Activated T-cell treated with anti-CD3 and anti-CD28 coated beads, Interleukin-2, amount 50 U/mL, for 48 hours (primary cell): Measurements from ENCODE around the gene C21orf58.

Experiments
- DNase-seq, 2 experiments: peaks; one replicate each; pipeline ENCODE4 v3.0.0-alpha.2; 2020

The C21orf58 gene

DNA sequence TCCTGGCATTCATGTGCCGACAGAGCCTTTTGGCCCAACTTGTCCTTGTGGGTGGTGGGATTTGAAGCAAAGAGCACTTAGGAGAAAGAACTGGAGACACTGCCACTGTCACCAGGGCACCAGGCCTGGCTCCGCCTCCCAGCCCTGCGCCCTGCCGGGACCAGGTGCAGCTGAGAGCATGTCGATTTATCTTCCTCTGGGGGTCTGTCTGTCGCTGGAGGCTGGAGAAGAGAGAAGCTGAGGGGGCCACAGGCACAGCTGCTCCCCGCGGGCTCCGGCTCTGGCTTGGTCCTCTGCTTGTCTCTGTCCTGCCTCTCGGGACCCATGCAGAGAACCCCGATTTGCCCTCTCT, 28.5 kb upstream of the C21orf58 start:
- no peak for DNase-seq

DNA sequence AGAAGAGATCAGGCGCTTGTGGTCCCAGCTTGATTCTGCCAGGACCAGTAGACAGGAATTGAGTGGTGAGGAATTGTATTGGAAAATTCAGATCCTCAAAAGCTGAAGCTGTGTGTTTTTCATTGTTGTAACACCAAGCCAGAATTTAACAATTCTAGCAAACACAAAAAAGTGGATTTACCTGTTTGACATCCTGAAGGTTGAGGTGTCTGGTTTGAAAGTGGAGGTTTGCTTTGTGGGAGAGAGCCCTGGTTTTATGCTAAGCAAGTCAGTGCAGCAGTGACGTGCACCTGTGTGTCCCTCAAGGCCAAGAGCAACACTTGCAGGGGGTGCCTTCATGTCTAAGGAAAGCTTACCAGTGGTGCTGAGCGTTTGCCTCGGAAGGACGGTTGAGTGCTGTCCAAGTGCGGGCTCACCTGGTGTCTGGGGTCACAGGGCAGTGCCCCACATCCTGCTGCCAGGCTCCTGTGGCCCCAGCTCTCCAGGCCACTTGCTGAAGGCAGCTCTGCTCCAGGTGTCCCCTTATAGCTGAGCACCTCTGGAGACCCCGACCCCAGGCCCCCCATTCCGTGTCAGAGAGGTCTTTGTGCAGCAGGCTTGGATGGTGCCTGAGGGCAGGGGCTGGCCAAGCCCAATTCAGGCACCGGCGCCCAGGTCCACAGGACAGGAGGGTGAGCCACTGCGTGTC, 27.9 kb upstream of the C21orf58 start:
- no peak for DNase-seq

DNA sequence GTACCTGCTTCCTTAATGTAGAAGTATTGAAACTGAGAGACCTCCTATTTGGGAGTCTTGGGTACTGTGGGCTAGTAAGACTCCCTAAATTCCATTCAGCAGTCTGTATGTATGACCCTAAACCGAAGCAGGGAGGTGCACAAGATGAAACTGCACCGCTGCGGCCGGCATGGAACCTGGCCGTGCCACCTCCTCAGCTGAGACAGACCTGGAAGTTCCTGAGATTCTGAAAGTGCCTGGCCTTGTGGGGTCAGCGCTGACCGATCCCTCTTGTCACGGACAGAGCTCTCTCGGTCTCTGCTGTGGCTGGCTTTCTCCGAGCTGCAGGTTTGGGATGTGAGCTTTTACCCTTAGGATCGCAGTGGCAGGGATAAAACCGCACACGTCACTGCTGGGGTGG, 27.3 kb upstream of the C21orf58 start:
- DNase-seq, result no peak

DNA sequence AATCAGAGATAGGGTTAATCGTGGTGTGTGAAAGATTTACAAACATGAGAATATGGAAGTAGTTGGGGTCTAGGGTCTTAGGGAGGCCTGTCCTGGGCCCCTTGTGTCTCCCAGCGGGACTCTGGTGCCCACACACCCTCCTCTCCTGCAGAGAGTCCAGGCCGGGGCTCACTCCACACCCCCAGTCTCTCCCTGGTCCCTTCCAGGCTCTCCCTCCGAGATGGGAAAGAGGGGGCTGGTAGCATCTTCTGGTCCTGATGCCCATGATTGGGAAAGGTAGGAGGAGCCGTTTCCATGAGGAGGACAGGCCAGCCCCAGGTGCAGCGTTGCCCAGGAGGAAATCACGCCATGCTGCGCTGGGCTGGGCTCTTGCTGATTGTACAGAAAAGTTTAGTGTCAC, 26.9 kb upstream of the C21orf58 start:
- no peak for DNase-seq

DNA sequence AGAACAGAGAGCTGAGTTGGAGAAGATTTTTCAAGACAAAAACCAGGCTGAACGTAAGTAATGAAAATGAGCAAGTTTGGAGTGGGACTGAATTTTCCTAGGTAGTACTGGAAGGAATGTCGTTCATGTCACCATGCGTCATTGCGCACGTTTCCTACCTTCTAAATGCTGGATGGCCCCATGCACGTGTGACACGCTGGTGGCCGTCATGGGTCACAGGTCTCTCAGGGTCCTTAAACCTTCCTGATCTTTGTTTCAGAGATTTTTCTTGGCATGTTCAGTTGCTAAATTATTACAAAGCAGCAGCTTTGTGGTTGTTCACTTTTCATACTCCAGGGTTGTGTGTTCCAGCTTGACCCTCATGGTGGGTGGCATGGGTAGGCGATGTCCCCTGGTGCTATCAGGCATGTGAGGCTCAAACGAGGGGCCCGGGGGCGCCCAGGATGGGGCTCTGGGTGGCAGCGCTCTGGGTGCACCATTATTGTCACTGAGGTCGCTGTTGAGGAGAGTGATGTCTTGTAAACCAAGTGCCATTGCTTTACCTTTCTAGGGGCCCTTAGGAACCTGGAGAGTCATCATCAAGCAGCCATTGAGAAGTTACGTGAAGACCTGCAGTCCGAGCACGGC, 25.6 kb upstream of the C21orf58 start:
- no peak for DNase-seq

DNA sequence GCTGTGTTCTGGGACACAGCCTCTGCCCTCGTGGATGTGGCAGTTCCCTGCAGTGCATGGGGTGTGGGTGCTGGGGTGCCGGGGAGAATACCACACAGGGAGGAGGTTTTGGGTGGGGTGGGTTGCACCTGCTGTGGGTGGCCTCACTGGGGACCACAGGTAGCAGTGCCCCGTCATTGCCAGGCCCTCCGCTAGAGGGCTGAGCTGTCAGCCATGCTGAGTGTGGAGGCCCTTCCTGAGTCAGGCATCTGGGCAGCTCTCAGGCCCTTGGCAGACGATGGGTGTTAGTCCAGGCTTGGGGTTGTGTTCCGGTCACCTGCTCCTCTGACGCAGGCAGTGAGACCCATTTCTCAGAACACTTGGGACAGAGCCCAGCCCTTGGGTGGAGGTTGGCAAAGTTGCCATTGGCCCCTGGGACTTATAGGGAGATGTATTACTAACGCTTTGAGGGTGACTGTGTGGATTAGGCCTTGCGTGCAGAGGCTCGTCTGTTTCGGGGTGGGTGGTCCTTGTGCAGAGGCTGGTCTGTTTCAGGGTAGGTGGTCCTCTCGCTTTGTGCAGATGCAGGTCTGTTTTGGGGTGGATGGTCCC, 24.2 kb upstream of the C21orf58 start:
- no peak for DNase-seq

DNA sequence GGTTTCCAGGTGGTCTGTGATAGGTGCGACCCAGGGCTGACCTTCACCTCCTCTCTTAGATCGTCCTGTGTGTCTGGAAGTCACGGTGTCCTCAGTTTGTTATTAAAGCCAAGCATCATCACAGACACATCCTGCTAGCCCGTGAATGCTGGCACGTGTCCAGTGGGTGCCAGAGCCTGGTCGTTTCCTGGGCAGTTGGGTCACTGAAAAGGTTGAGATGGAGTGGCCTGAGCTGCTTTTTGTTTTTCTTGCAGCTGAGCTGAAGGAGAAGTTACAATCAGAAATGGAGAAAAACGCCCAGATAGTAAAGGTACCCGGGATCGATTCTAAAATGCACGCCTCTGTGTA, 23.5 kb upstream of the C21orf58 start:
- DNase-seq, result no peak

DNA sequence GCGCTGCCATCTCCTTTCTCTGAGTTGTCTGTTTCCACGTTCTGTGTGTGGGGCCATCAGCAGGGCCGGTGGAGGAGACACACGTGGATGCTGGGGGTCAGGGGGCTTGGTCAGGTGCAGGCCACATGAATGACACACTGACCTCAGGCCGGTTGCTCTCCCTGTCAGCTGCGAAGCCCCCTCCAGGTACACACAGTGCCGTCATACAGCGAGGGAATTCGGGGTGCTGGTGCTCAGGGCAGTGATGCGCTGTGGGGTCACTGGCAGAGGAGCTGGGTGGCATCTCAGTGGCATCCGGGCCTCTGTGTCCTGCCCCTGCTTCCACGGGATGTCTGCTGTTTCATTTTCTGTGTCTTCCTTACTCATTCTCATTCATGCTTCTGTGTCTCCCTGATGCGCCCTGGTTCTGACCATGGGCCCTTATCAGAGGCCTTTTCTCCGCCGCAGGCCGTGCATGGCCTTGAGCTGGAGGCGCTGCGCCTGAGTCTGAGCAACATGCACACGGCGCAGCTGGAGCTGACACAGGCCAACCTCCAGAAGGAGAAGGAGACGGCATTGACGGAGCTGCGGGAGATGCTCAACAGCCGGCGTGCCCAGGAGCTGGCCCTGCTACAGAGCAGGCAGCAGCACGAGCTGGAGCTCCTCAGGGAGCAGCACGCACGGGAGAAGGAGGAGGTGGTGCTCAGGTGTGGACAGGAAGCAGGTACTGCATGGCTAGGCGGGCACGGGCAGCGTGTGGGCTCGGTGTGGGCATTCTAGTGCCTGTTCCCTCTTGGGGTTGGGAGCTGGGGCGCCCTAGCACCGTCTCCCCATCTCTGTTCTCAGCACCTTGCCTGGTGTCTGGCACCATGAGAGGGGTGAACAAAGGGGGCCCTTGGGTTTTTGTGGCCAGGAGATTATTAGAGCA, 22.9 kb upstream of the C21orf58 start:
- DNase-seq, result no peak

DNA sequence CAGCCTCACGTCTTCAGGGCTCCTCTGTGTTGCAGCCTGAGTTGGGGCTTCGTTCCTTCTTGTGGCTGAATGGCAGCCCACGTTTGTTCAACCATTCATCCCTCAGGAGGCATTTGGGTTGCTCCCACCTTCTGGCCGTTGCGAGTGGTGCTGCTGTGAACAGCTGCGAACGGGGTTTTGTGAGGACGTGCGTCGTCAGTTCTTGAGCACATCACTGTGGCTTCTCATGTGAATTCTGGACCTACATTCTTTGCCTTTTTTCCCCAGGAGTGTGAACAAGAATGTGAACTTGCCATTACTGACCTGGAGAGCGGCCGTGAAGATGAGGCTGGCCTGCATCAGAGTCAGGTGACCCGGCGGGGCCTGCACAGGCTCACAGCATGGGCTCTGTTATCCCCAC, 22.2 kb upstream of the C21orf58 start:
- no peak for DNase-seq

DNA sequence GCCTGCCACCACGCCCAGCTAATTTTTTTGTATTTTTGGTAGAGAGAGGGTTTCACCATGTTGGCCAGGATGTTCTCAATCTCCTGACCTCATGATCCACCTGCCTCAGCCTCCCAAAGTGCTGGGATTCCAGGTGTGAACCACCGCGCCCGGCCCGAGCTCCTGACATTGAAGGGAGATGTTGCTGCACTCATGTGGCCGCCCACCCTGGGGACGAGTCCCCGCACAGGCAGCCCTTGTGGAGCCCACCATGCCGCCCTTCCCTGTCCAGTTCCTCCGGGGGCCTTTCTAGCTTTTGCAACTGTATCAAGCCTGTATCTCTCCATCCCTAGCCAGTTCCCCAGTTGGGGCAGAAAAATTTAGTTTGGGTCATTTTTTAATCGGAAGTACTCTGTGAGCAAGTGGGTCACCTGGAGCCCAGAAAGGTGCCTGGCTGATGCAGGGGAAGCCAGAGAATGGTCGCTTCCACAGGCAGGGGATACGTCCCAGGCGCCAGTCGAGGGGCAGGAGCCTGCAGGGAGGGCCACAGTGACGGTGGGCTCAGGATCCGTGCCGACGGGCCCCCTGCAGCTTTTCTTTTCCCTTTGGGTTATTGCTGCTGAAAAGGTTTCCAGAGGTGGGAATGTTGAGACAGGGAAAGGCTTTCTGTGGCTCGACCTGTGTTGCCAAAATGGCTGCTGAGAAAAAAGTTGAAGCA, 20.7 kb upstream of the C21orf58 start:
- DNase-seq, result no peak

DNA sequence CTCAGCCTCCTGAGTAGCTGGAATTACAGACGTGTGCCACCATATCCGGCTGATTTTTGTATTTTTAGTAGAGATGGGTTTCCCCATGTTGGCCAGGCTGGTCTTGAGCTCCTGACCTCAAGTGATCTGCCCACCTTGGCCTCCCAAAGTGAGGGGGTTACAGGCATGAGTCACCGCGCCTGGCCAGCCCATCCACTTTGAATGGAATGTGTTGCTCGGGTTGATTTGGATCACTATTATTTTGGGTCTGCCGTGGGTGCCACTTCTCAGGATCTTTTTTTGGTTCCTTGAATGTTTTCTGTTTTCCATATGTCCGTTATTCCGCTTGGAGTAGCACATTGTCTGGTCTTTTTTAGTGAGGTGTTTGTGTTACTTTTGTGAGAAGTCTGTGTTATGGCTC, 17.3 kb upstream of the C21orf58 start:
- no peak for DNase-seq

DNA sequence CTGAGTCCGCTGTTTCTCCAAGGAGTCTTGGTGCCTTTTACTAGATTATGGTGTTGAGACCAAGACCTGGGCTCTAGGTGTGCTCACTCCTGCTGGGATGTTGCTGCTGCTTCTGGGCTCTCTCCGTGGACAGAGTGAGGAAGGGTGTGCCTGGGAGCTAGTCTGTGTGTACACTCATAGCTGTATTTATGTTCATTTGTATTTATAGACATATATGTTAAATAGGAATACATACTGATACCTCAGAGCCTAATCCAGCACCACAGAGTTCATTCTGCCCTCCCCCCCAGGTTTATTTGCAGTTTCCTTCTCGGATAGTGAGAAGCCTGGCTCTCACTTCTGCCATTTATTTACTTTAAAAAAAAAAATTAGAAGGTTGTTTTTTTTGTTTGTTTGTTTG, 12.9 kb upstream of the C21orf58 start:
- no peak for DNase-seq

DNA sequence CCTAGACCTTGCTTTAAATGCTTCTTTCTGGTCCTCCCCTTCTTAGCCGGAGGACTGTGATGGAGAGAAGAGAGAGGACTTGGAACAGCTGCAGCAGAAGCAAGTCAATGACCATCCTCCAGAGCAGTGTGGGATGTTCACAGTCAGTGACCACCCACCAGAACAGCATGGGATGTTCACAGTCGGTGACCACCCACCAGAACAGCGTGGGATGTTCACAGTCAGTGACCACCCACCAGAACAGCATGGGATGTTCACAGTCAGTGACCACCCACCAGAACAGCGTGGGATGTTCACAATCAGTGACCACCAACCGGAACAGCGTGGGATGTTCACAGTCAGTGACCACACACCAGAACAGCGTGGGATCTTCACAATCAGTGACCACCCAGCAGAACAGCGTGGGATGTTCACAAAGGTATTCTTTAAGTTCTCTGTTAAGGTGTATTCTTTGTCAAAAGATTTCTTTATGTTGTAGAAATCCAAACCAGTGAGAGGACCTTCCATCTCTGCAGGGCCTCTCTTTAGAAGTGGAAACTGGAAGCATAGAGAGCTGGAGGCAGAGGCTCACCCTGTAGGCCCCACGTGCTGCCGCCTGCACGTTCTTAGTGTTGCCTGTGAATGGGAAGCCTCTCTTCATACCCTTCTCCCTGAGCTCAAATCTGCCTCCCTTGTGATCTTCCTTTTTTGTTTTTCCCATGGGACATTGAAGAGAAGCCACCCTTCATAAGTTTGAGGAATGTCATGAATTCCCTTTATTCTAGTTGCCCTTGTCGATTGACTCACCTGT, 10.9 kb upstream of the C21orf58 start:
- DNase-seq, result no peak

DNA sequence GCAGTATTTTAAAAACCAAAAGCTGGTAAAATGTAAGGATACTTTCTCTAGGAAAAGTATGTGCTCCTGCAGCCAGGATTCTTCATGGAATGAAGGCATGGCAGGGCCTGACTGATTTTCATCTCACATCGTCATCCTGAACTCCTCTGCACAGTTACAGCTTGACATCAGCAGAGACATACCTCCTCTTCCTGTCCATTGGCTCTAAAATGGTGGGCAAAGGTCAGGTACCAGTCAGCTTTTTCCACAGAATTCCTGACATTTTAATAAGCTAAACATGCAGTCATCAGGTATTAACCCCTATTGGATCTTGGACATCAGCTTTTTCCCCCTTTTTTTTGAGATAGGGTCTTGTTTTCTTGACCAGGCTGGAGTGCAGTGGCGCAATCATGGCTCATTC, 6.1 kb upstream of the C21orf58 start:
- DNase-seq, result no peak

DNA sequence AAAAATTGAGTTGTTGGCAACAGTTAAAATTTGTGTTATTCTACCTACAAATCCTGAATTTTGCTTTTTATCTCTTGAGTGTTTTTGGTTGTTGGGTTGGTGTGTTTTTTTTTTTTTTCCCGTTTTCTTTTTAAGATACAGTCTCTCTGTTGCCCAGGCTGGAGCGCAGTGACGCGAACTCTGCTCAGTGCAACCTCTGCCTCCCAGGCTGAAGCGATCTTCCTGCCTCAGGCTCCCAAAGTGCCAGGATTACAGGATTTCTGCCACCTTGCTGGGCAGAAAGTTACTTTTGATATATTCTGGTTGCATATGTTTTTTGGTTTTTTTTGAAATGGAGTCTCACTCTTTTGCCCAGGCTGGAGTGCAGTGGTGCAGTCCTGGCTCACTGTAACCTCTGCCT, 4.5 kb upstream of the C21orf58 start:
- DNase-seq, result no peak

DNA sequence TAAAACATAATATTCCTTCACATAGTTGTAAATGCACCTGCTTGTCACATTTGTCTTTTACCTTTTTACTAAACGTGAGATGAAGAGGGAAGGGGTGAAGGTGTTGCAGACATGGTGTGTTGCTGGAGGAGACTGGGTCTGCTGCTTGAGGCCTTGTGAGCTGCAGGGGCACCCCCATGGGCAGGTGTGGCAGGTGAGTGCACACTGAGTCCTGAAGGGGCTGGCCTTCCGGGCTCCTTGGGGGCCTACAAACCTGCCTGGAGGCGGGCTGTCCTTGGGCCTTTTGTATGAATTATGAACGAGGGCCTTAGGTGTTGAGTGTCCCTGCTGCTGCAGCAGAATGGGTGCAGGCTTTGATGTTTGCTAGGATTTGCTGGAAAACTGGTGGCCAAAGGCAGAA, 4.0 kb upstream of the C21orf58 start:
- no peak for DNase-seq

DNA sequence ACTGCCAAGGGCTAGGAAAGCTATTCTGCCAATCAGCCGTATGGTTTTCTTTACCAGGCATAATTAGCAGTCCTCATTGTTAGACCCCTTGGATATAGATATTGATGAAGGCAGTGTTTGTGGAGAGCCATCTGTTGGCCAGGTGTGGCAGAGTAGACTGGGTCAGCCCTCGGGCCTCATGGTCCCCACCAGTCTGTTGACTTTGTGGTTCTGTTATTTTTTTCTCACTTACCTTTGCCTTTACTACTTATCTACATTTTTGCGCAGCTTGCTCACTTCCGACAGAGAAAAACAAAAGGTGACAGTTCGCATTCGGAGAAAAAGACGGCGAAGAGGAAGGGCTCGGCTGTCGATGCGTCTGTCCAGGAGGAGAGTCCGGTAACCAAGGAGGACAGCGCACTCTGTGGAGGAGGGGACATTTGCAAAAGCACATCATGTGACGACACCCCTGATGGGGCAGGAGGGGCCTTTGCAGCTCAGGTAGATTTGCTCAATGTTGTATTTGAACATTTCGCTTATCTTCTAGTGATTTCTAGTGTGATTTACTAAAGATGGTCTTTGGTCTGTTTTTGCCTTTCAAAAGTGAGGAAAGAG, 2.5 kb upstream of the C21orf58 start:
- DNase-seq, result no peak

DNA sequence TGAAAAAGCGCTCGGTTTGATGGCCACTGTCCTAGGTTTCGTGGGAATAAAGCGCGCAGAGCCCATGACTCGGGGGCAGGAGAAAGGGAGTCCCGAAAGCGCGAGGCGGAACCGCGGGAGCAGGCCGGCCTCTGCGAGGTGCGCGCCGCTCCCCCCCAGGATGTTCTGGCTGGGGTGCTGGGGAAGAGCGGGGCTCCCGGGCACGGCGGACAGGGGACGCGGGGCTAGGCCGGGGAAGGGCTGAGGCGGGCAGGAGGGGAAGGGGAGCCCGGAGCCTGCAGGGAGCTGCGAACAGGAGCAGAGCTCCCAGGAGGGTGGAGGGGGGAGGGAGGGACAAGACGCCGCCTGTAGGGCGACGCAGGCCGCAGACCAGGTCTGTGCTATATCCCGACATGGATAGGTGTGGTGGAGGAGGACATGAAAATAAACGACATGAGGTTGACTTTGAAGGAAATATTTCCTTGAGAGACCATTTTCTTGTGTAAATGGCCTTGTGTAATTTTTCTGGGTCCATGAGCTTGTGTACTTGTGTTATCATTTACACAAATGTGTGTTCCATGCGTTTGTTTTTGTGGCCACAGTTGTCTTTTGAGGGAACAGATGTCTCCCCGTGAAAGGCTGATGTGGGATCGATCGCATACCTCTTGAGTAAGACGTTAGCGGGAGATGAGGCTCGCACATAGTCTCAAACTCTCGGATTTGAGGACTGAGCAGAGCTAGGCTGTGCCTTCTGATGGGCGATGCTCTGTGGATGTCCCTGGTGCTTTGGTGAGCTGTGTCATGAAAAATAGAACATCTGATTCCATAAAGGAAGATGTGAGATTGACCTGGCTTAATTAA, 1.6 kb upstream of the C21orf58 start:
- DNase-seq, result peak; percentile 63 to 65

DNA sequence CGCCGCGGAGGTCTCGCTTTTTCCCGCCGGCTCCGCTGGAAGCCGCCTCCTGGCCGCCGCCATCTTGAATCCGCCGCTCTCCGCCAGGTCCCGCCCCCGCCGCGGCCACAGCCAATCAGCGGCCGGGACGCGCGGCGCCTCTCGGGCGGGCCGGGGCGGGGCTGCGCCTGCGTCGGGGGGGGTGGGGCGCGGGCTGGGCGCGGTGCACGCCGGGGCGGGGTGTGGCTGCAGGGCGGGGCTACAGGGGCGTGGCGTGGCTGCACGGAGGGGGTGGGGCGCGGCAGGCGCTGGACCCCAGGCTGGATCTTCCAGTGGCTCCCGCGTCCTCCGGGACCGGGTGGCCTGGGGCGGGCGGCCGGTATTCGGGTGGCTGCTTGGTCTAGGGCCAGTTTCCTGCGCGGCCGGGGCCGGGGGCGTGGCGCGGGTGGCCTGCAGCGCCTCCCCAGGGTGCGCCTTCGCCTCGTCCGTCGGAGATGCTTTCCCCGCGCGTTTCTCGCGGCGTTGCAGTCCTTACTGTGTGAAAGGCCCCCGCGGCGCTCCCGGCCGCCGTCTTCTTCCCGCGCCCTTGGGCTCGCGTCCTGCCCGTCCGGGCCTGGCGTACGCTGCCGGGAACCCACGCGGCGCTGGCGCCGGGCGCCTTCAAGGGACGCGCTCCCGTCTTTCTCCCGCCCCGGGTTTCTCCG, 861 bp upstream of the C21orf58 start:
- DNase-seq, result peak; percentile 86 to 90

DNA sequence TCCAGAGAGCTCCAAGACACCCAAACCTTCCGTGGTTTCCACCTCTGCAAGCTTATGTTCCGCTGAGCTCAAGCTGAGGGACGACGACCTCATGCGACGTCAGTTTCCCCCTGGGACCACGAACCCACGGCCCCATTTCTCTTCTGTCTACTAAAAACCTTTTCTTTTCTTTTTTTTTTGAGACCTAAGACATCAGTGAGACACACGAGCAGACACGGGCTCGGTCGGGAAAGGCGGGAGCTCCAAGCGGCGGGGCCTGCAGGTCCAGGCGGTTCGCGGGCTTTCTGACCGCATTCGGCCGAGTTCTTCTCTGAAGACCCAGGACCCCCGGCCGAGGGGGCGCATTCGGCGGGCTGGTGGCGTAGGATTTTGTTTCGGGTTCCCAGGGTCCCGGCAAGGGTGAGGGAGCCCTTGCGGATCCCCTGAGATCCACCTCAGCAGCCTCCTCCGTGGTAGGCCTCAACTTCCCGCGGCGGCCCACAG, 402 bp downstream of the C21orf58 start:
- no peak for DNase-seq
